ENCODE data around the gene C2orf42. TPM values are rescaled to one million over a fixed set of nuclear protein-coding genes. Genes with fewer than 3 reads are reported as not detected.
"Not testable (repeated sequence)": the region's sequence is repeated elsewhere in the genome, so short reads cannot be mapped to it uniquely, and the experiment has no call there.

Gene C2orf42
- total RNA-seq, 2 donors from 2014 or later: 28.0 to 29.3 TPM

DNA sequence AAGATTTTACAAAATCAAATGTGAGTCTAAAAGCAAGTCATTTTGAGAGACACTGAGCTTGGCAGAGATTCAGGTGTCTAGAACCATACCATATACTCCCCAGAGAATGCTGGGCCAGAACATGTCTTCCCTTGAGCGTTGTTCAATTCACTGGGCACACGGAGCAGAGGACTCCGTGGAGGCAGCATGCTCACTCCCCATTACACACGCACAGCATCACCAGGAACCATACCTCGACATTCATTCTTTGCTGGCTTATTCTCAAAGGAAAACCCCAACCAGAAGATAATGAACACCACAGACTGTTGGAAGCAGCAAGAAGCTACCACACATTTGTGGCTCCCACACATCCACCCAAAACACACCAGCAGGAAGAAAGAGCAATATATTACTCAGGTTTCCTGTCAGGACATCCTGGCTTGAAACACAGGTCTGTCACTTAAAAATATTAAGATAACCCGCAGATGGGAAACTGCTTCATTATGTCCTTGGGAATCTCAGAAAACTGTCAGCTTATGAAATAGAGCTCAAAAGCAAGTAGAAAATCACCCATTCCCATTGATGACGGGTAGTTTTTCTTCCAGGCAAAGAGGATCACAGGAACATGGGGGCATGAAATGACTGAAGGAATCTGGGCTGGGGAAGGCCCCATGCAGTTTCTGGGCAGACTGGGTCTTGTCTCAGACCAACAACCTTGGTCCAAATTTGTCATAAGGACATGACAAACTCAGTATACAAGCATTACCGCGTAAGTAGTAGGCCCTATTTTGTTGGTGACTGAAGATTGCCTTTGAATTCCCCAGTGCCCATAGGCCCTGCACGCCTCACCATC lies 57.1 kb downstream of the C2orf42 start:
- ATAC-seq (replicated peaks in 1 of 2) (peak; percentile 53 to 60), DNase-seq (peak; percentile 43 to 59)
- H3K27ac Mint-ChIP-seq: peak overlapping the region; percentile 97
- peaks cover 0 to 3% of the 10 kb centered on the region in 2 donors for H3K36me3 Mint-ChIP-seq (ENCODE audit: insufficient read depth in 2 of 2)
- no peaks in the 10 kb centered on the region for H3K9me3 Mint-ChIP-seq
- H3K4me1 Mint-ChIP-seq (ENCODE audit: low read depth): peaks cover 93% of the 10 kb centered on the region
- no peaks in the 10 kb centered on the region for H3K27me3 Mint-ChIP-seq (ENCODE audit: low read depth)
- H3K4me3 Mint-ChIP-seq: peak overlapping the region; percentile 87 to 92

GRCh38 chr2:70133127-70133452 lies 57.7 kb downstream of the C2orf42 start:
- ATAC-seq (replicated peaks in 1 of 2) (no peak), DNase-seq (no peak)
- Mint-ChIP-seq H3K36me3 (ENCODE audit: insufficient read depth in 2 of 2) (peaks cover 0 to 3% of the 10 kb centered on the region in 2 donors), H3K4me3 (peak overlapping the region; percentile 87 to 92), H3K9me3 (no peaks in the 10 kb centered on the region), H3K4me1 (ENCODE audit: low read depth) (peaks cover 93% of the 10 kb centered on the region), H3K27ac (peak overlapping the region; percentile 97), H3K27me3 (ENCODE audit: low read depth) (no peaks in the 10 kb centered on the region)

GRCh38 chr2:70132244-70133126 lies 58.3 kb downstream of the C2orf42 start:
- peak overlapping the region; percentile 97 for H3K27ac Mint-ChIP-seq
- H3K36me3 Mint-ChIP-seq (ENCODE audit: insufficient read depth in 2 of 2): peaks cover 0 to under 1% of the 10 kb centered on the region in 2 donors
- no peaks in the 10 kb centered on the region for H3K9me3 Mint-ChIP-seq
- H3K4me1 Mint-ChIP-seq (ENCODE audit: low read depth): peaks cover 93% of the 10 kb centered on the region
- peak; percentile 38 to 58 for DNase-seq
- no peaks in the 10 kb centered on the region for H3K27me3 Mint-ChIP-seq (ENCODE audit: low read depth)
- ATAC-seq (replicated peaks in 1 of 2): peak; percentile 45
- H3K4me3 Mint-ChIP-seq: peak overlapping the region; percentile 87 to 92

- not testable (repeated sequence) for ATAC-seq (replicated peaks in 1 of 2); H3K9me3 Mint-ChIP-seq; H3K36me3 Mint-ChIP-seq (ENCODE audit: insufficient read depth in 2 of 2); H3K27me3 Mint-ChIP-seq (ENCODE audit: low read depth); DNase-seq
- Mint-ChIP-seq H3K27ac (peak overlapping the region; percentile 96), H3K4me1 (ENCODE audit: low read depth) (peaks cover 93% of the 10 kb centered on the region), H3K4me3 (peak overlapping the region; percentile 87 to 92)
These were observed 59.3 kb downstream of the C2orf42 start for GRCh38 chr2:70131344-70132143.

DNA sequence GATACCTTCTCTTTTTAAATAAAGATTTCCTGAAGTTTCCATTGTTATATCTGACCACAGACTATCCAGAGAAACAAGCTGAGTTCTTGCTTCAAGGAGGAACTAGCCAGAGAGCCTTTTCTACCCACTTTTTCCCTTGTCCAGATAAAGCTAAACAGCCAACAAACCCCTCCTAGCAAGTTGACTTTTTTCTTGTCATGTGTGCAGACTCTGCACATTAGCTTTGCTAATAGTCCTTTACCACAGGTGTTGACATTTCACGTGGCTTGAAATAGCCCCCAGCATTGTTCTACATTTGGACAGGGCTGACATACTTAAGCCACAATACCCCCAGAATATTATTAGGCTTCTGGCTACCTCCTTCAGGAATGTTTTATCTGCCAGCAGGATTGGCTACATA lies 62.8 kb downstream of the C2orf42 start:
- H3K4me1 Mint-ChIP-seq (ENCODE audit: low read depth): peaks cover 92% of the 10 kb centered on the region
- peaks cover 0 to 7% of the 10 kb centered on the region in 2 donors for H3K36me3 Mint-ChIP-seq (ENCODE audit: insufficient read depth in 2 of 2)
- no peak overlapping the region for H3K27ac Mint-ChIP-seq
- DNase-seq: no peak
- no peak for ATAC-seq (replicated peaks in 1 of 2)
- H3K4me3 Mint-ChIP-seq: peak overlapping the region in 1 of 2 donors; percentile 61
- H3K27me3 Mint-ChIP-seq (ENCODE audit: low read depth): no peaks in the 10 kb centered on the region
- no peaks in the 10 kb centered on the region for H3K9me3 Mint-ChIP-seq

- Mint-ChIP-seq H3K4me3 (peak overlapping the region; percentile 92 to 99), H3K27ac (peak overlapping the region; percentile 97), H3K9me3 (no peaks in the 10 kb centered on the region), H3K27me3 (ENCODE audit: low read depth) (no peaks in the 10 kb centered on the region), H3K36me3 (ENCODE audit: insufficient read depth in 2 of 2) (peaks cover 0 to 7% of the 10 kb centered on the region in 2 donors), H3K4me1 (ENCODE audit: low read depth) (peaks cover 93% of the 10 kb centered on the region)
- ATAC-seq (replicated peaks in 1 of 2) (no peak), DNase-seq (no peak)
These were observed 64.4 kb downstream of the C2orf42 start for GRCh38 chr2:70126413-70126812.

DNA sequence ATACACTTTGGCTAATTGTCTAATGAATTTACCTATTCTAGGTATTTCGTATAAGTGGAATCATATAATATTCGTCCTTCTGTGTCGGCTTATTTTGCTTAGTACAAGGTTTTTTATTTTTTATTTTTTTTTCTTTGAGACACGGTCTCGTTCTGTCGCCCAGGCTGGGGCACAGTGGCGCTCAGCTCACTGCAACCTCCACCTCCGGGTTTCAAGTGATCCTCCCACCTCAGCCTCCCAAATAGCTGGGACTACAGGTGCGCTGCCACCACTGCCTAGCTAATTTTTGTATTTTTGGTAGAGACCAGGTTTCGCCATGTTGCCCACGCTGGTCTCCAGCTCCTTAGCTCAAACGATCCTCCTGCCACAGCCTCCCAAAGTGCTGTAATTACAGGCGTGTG lies 65.3 kb downstream of the C2orf42 start:
- Mint-ChIP-seq H3K4me3 (peak overlapping the region; percentile 92 to 99), H3K27ac (peak overlapping the region; percentile 97), H3K9me3 (no peaks in the 10 kb centered on the region), H3K27me3 (ENCODE audit: low read depth) (no peaks in the 10 kb centered on the region), H3K4me1 (ENCODE audit: low read depth) (peaks cover 91% of the 10 kb centered on the region), H3K36me3 (ENCODE audit: insufficient read depth in 2 of 2) (peaks cover 0 to 7% of the 10 kb centered on the region in 2 donors)
- ATAC-seq (replicated peaks in 1 of 2) (no peak), DNase-seq (no peak)

DNA sequence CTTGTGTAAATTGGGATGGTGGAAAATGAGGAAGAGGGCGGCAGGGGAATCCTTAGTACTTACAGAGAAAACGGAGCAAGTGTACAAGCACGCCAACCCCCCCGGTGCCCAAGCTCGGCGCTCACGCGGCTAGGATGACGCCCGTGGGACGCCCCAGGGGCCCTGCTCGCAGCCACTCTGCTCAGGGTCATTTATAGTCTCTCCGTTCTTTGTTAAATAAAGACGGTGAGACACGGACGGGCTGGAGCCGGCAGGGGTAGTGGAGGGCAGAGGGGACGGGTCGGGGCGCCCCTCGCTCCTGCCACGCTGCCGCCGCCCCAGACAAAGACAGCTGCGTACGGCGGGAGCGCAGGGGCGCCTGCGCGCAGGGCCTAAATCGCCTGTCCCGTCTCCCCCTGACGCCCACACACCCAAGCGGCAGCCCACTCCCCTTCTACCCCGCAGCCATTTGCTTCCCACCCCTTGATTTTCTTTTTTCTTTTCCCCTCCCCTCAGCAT lies 65.8 kb downstream of the C2orf42 start:
- Mint-ChIP-seq H3K27me3 (ENCODE audit: low read depth) (no peaks in the 10 kb centered on the region), H3K4me1 (ENCODE audit: low read depth) (peaks cover 86% of the 10 kb centered on the region), H3K4me3 (peak overlapping the region; percentile 92 to 99), H3K27ac (peak overlapping the region; percentile 97), H3K9me3 (no peaks in the 10 kb centered on the region), H3K36me3 (ENCODE audit: insufficient read depth in 2 of 2) (peaks cover 0 to 7% of the 10 kb centered on the region in 2 donors)
- ATAC-seq (replicated peaks in 1 of 2) (peak; percentile 59 to 70), DNase-seq (peak; percentile 64 to 72)

GRCh38 chr2:70123829-70124116 lies 67.0 kb downstream of the C2orf42 start:
- Mint-ChIP-seq H3K36me3 (ENCODE audit: insufficient read depth in 2 of 2) (peaks cover 0 to 7% of the 10 kb centered on the region in 2 donors), H3K27ac (peak overlapping the region; percentile 97), H3K4me1 (ENCODE audit: low read depth) (peaks cover 88% of the 10 kb centered on the region), H3K4me3 (peak overlapping the region; percentile 92 to 99), H3K27me3 (ENCODE audit: low read depth) (no peaks in the 10 kb centered on the region), H3K9me3 (no peaks in the 10 kb centered on the region)
- ATAC-seq (replicated peaks in 1 of 2) (no peak), DNase-seq (no peak)

GRCh38 chr2:70123051-70123828 lies 67.6 kb downstream of the C2orf42 start:
- DNase-seq: no peak

GRCh38 chr2:70122470-70122869 lies 68.3 kb downstream of the C2orf42 start:
- H3K27ac Mint-ChIP-seq: peak overlapping the region; percentile 76
- peaks cover 0 to 7% of the 10 kb centered on the region in 2 donors for H3K36me3 Mint-ChIP-seq (ENCODE audit: insufficient read depth in 2 of 2)
- ATAC-seq (replicated peaks in 1 of 2): no peak
- H3K27me3 Mint-ChIP-seq (ENCODE audit: low read depth): no peaks in the 10 kb centered on the region
- no peaks in the 10 kb centered on the region for H3K9me3 Mint-ChIP-seq
- peaks cover 76% of the 10 kb centered on the region for H3K4me1 Mint-ChIP-seq (ENCODE audit: low read depth)
- peak overlapping the region; percentile 92 to 99 for H3K4me3 Mint-ChIP-seq
- no peak for DNase-seq

More at GRCh38 chr2:70123051-70123828, 67.6 kb downstream of the C2orf42 start:
- Mint-ChIP-seq H3K9me3 (no peaks in the 10 kb centered on the region), H3K36me3 (ENCODE audit: insufficient read depth in 2 of 2) (peaks cover 0 to 7% of the 10 kb centered on the region in 2 donors), H3K27me3 (ENCODE audit: low read depth) (no peaks in the 10 kb centered on the region), H3K4me1 (ENCODE audit: low read depth) (peaks cover 84% of the 10 kb centered on the region), H3K4me3 (peak overlapping the region; percentile 92 to 99), H3K27ac (peak overlapping the region; percentile 97)
- ATAC-seq (replicated peaks in 1 of 2): no peak
